RKO (cell line): ENCODE measurements around the gene TMCC1.
"Not testable (repeated sequence)": the region's sequence is repeated elsewhere in the genome, so short reads cannot be mapped to it uniquely, and the experiment has no call there.

Experiments used
- DNase-seq: peaks from one replicate; pipeline ENCODE4 v3.0.0-alpha.2; 2016; ENCODE audit warnings: low spot score

TMCC1 gene

DNA sequence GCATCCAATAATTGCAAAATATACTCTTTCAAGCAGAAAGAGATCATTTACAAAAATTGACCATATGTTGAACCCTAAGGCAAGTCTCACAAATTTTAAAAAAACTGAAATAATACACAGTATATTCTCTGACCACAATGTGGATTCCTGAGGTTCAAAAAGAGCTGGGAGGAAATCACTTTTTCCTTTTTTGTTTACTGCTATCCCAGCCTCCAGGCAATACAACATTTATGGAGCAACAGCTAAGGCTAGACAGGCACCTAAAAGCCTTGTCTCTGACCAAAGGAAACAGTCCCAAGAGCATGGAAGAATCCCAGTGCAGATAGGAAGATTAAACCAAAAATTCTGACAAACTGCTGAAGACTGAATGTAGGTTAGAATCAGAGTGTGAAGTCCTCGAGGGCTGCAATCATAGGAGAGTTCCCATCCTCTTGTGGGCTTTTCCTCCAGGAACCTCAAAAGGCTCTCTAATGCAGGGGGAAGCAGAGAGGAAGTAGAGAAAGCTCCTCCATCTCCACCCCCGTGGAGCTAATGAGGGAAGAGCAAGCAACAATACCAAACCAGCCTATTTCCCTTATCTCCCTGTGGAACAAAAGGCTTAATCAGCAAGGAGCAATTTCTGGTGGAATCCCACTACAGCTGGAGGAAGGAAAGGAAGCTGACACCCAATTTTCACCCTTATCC lies 57.0 kb downstream of the TMCC1 start:
- no peak for DNase-seq

- DNase-seq: no peak
Measured at GRCh38 chr3:129835198-129835597, 58.3 kb downstream of the TMCC1 start.

GRCh38 chr3:129834580-129834979 lies 58.9 kb downstream of the TMCC1 start:
- no peak for DNase-seq

GRCh38 chr3:129831942-129832341 lies 61.6 kb downstream of the TMCC1 start:
- not testable (repeated sequence) for DNase-seq

- DNase-seq: no peak
Measured at GRCh38 chr3:129831503-129831902, 62.0 kb downstream of the TMCC1 start.

- peak; percentile 88 for DNase-seq
Measured at GRCh38 chr3:129829640-129830039, 63.9 kb downstream of the TMCC1 start.

- no peak for DNase-seq
Measured at GRCh38 chr3:129827765-129828164, 65.7 kb downstream of the TMCC1 start.

GRCh38 chr3:129824926-129825541 lies 68.5 kb downstream of the TMCC1 start:
- DNase-seq: peak; percentile 65

DNA sequence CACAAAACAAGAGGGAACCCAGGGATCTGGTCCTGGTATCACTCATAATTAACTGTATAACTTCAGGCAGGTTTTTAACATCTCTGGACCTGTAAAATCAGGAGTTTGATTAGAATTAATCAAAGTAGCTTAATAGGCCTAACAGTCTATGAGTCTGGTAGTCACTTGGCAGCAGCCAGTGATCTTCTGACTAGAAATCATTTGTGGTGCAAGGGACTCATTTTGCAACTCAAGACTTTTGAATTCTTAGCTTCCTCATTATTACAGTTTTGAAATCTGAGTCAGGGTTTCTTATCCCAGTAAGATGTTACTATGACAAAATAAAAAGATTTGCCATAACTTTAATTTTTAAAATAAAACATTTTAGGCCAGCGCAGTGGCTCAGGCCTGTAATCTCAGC lies 70.8 kb downstream of the TMCC1 start:
- no peak for DNase-seq

- no peak for DNase-seq
Measured at GRCh38 chr3:129822241-129822640, 71.3 kb downstream of the TMCC1 start.

GRCh38 chr3:129820587-129820986 lies 72.9 kb downstream of the TMCC1 start:
- DNase-seq: no peak

DNA sequence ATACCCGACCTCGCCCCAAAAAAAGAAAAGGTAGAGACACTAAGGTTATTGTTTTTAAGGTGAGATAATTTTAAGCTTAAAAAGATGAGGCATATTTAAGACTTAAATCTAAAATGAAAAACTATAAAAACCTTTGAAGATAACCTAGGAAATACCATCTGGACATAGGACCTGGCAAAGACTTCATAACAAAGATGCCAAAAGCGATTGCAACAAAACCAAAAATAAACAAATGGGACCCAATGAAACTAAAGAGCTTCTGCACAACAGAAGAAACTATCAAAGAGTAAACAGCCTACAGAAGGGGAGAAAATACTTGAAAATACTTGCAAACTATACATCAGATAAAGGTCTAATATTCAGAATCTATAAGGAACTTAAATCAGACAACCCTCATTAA lies 80.9 kb downstream of the TMCC1 start:
- no peak for DNase-seq

GRCh38 chr3:129809297-129809696 lies 84.2 kb downstream of the TMCC1 start:
- DNase-seq: no peak

GRCh38 chr3:129796146-129796545 lies 97.4 kb downstream of the TMCC1 start:
- DNase-seq: no peak

DNA sequence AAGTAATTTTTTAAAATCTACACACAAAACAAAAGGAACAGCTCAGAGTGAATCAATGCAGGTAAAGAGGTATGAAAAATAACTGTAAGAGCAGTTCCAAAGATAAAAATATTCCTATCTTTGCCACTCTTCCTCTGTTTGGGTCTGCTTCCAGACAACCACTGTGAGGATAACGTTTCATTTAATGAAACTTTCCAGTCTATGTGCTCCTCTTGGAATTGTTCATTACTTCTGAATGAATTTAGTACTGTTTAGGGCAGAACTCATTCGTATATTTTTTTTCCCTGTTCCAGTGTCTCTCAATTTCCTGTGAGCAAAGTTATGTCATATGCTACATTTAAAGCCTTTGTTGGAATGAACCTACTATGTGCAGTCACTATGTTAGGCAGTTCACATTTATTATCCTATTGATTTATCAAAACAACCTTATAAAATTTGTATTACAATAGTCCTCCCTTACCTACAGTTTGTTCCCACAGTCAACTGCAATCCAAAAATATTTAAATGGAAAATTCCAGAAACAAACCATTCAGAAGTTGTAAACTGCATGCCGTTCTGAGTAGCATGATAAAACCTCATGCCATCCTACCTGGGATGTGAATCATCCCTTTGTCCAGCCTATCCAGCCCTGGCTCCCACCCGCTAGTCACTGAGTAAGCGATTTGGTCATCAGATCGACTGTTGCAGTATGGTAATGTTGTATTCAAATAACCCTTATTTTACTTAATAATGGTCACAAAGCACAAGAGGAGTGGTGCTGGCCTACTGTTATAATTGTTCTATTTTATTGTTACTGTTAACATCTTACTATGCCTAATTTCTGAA lies 98.1 kb downstream of the TMCC1 start:
- DNase-seq: peak; percentile 24

DNA sequence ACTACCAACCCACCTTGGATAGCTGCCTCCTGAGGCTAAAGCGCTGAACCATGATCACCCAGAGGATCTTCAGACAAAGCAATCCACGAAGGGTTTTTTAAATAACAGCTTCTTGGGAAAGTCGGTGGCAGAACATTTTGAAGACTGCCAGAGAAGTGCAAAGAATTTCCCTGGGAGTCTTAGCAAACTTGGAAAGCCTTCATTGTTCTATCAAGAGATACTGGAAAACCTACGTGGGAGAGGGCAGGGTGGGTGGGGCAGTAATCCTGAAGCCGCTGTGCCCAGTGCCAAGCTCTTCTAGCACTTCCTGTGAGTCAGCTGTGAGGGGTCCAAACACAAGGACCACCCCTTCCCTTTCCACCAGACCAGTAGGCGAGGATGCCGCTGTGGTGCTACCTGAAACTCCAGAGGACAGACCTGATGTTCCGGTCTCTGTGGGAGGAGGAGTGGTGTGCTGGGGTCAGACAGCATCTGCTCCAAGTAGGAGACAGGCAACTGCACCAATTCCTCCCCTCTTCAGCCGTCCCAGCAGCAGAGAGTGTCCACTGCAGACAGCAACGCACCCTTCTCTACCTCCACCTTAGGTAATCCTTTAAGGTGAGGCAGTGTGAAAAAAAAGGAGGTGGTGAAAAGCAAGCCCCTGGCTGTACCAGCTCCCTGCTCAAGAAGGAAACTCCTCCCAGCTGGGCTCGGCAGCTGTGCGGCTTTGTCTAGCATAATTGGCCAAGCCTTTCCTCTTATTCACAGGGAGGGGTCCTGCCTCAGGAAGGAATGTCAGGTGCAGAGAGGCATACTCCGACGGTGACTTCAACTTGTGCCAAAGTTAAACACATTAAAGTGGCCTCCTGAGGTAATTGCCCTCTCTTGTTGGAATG lies 99.0 kb downstream of the TMCC1 start:
- DNase-seq: no peak

GRCh38 chr3:129793942-129794310 lies 99.6 kb downstream of the TMCC1 start:
- no peak for DNase-seq

DNA sequence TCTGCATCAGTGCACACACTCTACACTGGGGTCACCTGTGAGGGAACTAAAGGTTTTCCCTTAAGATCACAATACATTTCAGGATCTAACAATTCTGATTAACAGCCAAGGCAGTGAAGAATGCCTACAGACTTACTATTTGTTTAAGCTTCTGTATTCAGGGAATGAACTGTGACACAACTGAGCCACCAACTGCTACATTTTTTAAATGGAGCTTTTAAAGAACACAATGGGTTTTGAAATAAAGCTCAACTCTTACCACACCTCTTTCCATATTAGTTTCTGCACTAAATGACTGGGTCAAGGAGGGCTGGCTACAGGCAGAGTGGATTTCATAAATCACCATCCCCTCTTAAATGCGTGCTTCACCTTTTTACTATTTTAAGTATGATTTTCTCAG lies 100.2 kb downstream of the TMCC1 start:
- no peak for DNase-seq

- no peak for DNase-seq
Measured at GRCh38 chr3:129783470-129783869, 110.0 kb downstream of the TMCC1 start.

DNA sequence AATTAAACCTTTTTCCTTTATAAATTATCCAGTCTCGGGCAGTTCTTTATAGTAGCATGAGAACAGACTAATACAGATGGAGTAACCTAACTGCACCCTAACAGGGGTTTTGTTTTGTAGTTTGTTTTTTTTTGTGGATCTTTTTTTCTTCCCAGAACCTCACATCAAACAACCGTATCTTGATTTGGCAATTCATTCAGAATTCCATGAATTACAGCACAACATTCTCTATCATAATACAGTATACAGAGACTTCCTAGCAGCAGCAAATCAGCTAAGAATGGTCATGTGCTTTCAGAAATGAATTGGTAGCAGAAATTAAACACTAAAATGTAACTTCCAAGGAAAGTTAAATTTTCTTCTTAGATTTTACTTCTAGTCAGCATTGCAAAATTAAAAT lies 114.6 kb downstream of the TMCC1 start:
- DNase-seq: no peak

GRCh38 chr3:129777806-129778205 lies 115.7 kb downstream of the TMCC1 start:
- DNase-seq: no peak

DNA sequence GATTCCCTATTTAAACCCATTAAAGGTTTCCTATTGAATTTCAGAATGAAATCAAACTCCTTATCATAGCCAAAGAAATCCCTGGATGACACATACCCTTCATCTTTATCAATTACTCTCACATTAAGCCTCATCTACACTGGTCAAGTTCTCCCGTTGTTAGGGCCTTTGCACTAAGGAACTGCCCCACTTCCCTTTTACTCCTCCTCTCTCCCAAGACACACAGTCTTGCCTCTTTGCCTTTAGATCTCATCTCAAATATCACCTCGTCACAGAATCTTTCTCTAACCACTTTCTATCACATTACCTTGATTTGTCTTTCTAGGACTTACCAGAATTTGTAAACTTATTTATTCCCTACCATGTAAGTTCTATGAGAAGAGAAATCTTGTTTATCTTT lies 117.6 kb downstream of the TMCC1 start:
- no peak for DNase-seq
